ENCODE measurements around the gene ZFAND4.

- TF ChIP-seq CTCF (IDR thresholded peaks at IDR 0.05) (no peak), POLR2A (IDR thresholded peaks at IDR 0.05) (no peak)
These were observed 23.3 kb downstream of the ZFAND4 start for GRCh38 chr10:45649296-45649695.
